GM21717 (cell line): ENCODE results near the gene C3orf49.
A peak's percentile ranks its signal among the peaks of the same experiment; 100 is the strongest.

Experiments used
- ATAC-seq: cut with Tn5 transposase; IDR thresholded peaks from one replicate; pipeline ENCODE4 v1.9.1; 2021; ENCODE audit warnings: mild to moderate bottlenecking, moderate library complexity; ENCODE audit not compliant: unreplicated experiment

The C3orf49 gene

DNA sequence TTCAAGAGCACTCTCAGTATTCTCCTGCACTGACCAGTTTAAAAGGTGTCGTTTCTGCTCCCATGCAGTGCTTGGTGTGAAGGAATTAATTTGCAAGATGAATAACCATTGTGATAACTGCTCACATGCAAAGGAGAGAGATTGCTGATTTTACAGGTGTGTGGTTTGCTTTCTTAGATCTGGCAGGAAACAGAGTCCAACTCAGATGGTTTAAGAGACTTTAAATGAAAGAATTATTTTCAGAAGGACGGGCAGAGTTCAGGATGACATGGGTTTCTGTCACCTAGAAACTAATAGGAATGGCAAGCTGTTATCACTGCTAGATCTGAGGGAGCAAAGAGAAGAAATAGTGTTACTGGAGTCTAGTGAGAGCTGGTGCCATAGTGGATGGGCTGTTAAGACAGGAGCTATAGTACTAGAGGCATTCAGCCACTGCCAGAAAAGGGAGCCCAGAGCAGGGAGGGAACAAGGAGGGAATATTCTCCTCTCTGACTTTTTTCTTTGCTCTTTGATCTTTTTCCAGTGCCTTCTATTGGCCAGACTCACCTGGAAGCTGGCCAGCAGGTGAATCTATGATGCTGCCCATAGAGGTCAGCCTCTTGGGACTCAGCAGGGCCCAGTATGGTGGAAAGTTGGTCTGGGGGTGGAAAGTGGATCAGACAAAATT lies 59.4 kb downstream of the C3orf49 start:
- ATAC-seq, result no peak

DNA sequence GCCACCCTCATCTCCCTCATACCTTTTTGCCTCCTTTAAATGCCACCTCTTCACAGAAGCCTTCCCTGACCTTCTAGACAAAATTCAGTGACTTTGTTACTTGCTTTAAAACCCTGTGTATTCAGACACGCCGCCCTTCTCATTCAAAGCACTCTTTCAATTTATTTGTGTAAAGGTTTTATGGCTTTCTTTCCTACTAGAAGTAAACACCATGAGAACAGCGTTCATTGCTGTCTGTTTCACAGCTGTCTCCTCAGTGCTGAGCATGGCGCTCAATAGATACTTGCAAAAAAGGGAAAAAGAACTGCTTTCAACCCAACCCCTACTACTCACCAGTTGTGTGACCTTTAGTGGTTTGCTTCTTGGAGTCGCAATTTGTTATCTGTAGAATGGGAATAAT lies 61.6 kb downstream of the C3orf49 start:
- ATAC-seq, result no peak

DNA sequence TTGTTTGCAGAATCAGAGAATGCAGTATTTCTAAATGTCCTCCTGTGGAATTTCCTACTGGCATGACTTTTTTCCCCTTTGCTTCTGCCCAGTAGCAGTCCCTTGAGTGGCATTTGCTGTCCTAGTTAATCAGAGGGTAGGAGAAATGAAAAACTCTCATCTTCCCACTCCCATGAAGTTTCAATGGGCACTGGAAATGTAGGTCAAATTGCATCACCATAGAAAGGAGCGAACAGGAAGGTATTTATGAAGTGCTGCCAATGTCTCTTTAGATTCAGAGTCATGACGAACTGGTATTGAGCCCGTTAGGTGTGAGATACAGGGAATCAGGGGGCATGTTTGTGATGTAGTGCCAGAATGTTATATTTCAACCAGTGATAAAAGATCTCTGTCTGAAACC lies 67.8 kb downstream of the C3orf49 start:
- ATAC-seq, result no peak

DNA sequence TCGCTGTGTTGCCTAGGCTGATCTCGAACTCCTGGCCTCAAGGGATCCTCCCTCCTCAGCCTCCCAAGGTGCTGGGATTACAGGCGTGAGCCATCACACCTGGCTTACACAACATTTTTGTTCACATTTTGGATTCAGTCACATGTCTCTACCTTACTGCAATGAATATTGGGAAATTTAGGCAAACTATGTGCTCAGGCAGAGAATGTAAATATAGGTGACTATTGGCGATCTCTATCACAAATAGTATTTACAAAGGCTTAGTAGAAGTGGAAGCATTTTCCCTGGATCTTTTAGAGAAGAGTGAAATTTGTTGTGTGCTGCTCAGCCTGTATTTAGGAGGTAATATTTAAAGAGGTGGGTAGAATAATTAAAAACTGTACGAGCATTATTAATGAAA lies 72.4 kb downstream of the C3orf49 start:
- no peak for ATAC-seq

DNA sequence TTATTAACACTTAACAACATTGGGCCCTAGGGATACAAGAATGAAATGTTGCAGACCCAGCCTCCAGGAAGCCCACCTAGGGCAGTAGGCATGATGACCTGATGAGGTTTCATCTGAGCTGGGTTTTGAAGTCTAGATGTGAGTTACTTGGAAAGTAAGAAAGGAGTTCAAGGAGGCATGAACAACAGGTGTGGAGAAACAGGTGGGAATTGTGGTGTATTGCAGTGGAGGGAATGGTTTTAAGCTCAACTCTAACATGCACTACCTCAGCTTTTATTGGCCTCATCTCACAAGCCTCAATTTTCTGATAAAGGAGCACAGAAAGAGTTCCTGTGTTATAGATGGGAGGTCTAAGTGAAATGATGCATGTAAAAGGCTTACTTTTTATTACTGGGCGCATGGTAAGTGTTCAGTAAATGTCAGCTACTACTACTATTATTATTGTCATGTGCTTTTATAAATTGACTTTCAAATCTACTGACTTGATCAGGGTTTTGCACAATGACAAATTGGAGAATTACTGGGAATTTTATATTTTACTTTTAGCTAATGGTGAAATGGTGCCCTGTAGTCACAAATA lies 73.8 kb downstream of the C3orf49 start:
- no peak for ATAC-seq

DNA sequence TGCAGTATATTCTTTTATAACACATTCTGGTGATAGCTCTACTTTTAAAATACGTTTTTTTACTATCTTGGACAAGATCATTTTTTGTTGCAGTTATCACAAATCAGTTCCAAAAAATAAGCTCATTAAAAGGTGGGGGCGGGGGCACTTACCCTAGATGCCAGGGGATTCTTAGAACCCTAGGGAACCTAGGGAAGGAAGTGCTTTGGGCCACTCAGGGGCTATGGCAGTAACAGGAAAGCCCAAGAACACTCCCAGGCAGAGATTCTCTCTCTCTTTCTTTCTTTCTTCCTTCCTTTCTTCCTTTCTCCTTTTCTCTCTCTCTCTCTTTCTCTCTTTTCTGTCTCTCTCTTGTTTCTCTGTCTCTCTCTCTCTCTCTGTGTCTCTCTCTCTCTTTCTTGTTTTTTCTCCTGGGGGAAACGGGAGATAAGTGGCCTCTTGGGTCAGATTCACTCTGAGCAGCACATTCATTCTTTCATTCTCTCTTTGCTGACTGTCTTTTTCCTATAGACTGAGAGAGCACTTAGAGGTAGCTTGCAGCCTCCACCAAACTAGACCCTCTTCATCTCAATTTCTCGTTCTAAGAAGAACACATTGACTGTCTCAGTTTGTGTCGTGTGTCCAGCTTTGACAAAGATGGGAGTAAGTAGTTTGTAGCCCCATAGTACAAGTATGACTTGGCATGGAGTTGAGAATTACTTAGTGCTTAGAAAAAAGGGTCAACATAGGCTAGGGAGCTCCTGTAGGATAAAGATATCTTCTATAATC lies 76.5 kb downstream of the C3orf49 start:
- no peak for ATAC-seq

DNA sequence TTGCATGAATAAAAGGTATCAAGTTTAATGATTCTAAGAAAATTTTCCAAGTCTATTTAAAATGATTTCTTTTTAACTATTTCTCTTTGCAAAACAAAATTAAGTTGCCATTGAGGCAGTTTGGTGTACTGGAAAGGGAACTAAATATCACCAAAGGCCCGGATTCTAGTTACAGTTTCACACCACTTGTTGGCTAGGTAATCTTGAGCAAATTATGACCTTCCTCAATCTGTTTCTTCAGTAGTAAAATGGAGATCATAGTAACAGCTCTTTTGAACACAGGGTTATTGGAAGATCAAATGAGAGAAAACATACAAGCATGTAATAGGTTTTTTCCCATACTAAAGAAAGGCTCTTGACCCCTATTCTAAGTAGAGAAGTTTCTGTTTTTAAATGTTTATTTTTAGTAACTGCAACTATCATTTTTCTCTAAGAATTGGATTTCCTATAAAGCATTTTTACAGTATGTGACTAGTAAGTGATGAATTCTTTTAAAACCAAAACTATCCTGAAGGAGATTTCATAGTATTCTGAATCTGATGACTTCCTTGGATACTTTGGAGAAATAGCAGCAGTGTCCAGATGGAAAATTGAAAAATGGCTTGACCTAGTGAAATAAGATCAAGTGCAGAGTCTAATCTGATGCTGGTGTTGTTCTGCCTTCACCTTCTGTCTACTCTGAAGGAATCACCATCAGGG lies 77.4 kb downstream of the C3orf49 start:
- ATAC-seq, result peak; percentile 80
